Umbilical cord (tissue), 2 donors: ENCODE data around the gene MAPK9. TPM values are rescaled to one million over a fixed set of nuclear protein-coding genes. Genes with fewer than 3 reads are reported as not detected.
"Not testable (repeated sequence)": the region's sequence is repeated elsewhere in the genome, so short reads cannot be mapped to it uniquely, and the experiment has no call there.

ENCODE experiments used
- DNase-seq: peaks from one replicate; pipeline ENCODE4 v3.0.0-alpha.2; 2015; ENCODE audit warnings: low spot score
- total RNA-seq: library from RNA; depleted of rRNA; stranded (reverse); fragments of >200 nt; gene quantifications from one replicate; pipeline ENCODE4 v1.2.3, GENCODE V29; 2014; ENCODE audit warnings: low replicate concordance; ENCODE audit not compliant: insufficient read depth

The MAPK9 gene
- total RNA-seq, 1 donor from 2014 or later = 32.0 TPM

- DNase-seq = no peak
Observed at GRCh38 chr5:180326989-180327565, 35.2 kb upstream of the MAPK9 start.

DNA sequence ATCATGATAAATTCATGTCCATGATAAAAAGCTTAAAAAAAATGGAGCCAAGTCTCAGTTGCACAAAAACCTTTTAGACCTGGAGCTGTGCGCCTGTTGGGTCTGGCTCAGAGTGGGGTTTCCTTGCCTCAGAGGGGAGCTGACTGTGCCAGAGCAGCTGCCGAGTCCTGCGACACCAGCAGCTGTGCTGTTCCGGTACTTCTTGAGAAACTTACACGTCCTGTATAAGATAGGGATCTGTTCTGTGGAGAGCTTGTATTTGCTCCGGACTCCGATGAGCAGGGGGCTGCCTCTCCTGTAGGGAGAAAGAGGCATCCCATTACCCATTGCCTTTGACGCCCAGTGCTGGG lies 32.7 kb upstream of the MAPK9 start:
- DNase-seq = no peak

DNA sequence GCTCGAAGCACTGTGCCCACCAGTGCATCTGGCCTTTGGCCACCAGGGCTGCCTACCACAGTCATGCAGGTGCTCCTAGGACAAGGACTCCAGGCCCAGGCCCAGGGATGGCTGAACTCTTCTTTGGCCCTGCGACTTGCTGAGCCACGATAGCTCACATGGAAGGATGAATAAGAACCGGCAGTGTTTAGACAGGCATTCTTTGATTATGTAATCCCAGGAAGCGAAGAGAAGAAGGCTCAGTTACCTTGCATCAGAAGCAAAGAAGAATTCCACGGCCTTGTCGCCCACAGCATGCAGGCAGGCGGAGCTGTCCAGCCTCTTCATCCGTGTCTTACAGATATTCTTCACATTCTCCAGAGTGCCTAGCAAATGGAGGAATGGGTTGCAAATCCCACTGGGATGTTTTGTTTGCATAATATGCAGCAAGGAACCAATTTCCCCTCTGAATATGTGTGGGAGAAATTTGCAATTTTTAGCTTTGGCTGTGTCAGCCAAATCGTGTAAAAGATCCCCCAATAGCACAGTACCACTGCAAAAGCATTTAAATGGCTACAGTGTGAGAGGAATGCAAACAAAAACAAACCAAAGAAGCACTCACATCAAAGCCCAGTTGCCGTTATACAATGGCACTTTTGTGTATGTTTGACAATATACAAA lies 32.2 kb upstream of the MAPK9 start:
- DNase-seq = no peak

- DNase-seq = no peak
Observed at GRCh38 chr5:180323160-180323559, 31.3 kb upstream of the MAPK9 start.

DNA sequence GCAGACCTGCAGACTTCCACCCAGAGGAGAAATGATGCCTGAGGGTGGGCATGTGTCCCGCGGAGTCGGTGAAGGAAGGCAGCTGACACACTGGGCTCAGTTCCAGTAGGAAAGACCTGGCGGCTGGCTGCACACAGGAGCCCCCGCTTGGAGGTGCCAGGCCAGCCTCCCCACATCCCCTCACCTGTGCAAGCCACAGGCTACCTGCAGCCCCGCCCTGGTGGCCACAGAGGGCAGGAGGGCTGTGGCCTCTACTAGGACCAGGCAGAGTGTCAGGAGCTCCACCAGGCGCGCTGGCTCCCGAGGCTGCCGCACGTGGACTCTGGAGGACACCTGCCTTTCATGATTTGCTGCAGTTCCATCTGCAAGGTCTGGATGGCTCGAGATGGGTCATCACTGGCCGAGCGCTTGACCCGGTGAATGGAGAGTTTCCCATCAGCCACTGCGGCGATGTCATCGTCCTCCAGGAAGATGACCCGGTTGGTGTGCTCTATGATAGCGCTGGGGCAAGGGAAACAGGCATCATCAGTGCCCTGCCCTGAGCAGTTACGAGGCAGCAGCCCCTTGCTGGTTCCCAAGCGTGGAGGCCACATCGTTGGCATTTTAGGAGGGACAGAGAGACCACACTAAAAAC lies 26.7 kb upstream of the MAPK9 start:
- DNase-seq = no peak

- no peak for DNase-seq
Observed at GRCh38 chr5:180316586-180316985, 24.7 kb upstream of the MAPK9 start.

- peak; percentile 30 for DNase-seq
Observed at GRCh38 chr5:180315762-180316212, 23.9 kb upstream of the MAPK9 start.

DNA sequence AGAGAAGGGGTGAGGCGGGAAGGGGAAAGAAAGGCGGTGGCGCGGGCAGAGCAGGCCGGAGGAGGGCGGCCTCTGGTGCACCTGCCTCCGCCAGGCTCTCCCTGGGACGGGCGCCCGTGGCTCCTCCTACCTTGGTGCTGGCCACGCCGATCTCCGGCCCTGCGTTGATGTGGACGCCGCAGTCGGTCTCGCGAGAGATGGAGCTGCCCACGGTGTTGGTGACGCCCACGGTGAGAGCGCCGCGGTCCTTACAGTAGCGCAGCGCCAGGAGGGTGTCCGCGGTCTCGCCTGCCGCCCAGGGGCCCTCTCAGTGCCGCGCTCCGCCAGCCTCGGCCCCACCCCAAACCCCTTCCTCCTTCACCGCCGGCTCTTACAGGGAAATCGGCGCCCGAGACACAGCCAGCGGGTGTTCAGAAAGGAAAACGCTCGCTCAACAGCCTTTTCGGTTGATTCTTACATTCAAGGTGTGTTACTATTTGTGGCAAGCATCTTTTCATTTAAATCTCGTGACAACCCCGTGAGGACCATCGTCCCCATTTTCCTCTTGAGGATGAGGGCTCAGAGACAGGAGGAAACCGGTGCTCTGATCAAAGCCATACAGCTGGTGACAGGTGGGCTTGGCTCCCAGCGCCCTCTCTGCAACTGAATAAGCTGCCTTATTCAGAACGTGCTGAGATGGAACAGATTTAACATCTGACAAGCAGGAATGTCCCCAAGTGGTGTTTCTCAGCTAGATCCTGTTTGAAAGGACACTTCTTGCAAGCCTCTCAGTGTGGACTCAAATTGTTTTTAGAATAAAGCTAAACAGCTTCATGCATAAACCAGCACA lies 22.0 kb upstream of the MAPK9 start:
- peak; percentile 70 for DNase-seq

DNA sequence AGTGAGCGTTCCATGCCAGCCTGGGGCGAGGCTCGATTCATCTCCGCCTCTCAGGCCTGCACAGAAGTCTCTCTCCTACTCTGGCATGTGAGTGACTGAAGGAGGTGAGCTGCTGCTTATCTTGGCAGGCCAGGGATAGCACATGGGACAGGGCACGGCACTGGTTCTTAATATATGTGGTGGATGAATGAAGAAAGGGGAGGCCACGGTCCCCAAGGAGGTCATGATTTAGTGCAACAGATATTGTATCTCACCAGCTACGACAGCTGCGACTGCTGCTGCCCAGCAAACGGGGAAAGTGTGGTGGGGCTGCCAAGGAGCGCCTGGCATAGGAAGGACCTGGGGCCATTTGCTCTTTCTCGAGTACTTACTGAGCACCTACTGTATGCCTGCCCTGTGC lies 19.3 kb upstream of the MAPK9 start:
- no peak for DNase-seq

- no peak for DNase-seq
Observed at GRCh38 chr5:180306796-180307195, 14.9 kb upstream of the MAPK9 start.

- no peak for DNase-seq
Observed at GRCh38 chr5:180305481-180305880, 13.6 kb upstream of the MAPK9 start.

- DNase-seq = no peak
Observed at GRCh38 chr5:180304431-180305375, 12.8 kb upstream of the MAPK9 start.

GRCh38 chr5:180304016-180304292 lies 12.1 kb upstream of the MAPK9 start:
- DNase-seq = no peak

GRCh38 chr5:180303226-180304015 lies 11.5 kb upstream of the MAPK9 start:
- DNase-seq = no peak

GRCh38 chr5:180302256-180302655 lies 10.4 kb upstream of the MAPK9 start:
- DNase-seq = no peak

DNA sequence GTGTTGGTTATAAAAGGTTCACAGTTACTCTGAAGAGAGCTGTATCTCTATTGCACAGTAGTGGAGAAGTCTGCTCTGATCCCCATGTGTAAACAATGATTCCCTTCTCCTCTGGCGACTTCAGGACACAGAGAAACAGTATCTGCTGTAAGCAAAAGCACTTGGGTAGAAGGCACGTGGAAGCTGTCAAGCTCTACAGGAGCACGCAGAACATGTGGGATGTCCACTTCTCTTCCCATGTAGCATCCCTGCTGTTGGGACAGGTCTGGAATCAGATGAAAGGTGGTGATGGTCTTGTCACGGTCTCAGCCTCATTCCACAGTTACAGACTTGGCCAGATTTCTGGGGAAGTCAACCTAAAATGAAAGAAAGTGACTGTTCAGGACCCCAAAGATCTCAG lies 9.4 kb upstream of the MAPK9 start:
- DNase-seq = no peak

DNA sequence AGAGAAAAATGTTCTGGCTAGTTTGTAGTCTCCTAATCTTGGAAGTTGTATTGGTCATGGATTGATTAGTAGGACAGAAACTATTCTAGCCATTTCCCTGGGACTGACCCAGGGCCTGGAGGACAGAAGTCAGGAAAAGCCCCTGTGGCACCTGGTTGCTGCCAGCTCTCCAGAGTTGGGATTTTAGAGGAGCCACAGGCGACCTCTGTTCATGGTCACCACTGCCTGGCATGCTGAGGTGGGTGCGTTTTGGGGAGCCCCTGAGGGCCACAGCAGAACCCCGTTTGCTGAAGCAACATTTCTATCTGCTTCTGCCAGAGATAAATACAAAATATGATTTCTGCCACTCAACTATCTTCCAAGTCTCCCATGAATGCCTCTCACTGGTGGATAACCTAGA lies 7.6 kb upstream of the MAPK9 start:
- DNase-seq = no peak

- not testable (repeated sequence) for DNase-seq
Observed at GRCh38 chr5:180299014-180299413, 7.1 kb upstream of the MAPK9 start.

DNA sequence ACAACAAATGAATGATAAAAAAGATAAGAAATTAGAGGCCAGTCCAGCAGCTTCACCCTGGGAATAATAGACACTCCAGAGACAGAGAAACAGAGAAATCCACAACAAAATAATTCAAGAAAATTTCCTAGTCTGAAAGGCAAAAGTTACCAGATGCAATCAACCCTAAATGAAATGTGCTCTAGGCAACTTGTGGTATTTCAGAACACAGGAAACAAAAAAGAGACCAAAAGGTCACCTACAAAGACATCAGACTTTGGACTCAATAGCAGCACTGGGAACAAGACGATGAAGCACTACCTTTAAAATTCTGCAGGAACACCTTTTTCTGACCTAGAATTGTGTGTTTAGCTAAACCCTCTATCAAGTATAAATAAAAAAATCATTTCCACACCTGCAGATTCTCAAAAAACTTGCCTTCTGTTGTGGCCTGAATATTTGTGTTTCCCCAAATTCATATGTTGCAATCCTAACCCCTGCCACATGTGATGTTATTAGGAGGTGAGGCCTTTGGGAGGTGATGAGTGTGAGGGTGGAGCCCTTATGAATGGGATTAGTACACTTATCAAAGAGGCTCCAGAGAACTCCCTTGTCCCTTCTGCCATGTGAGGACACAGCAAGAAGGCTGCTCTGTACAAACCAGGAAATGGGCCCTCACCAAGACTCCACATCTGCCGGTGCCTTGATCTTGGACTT lies 5.9 kb upstream of the MAPK9 start:
- DNase-seq = no peak

DNA sequence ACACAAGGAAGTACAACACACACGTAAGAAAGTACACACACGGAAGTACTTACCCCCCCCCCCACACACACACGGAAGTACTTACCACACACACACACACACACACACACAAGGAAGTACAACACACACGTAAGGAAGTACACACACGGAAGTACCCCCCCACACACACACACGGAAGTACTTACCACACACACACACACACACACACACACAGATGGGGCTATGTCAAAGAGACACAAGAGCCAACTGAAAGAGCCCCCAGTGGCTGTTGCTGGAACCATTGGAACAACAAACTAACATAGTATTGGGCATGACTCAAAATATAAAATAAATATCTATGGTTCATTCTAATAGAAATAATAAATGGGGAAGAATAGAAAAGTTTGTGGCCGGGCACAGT lies 4.9 kb upstream of the MAPK9 start:
- no peak for DNase-seq
